Measurements from ENCODE around the gene ITPR3.

ITPR3 gene

DNA sequence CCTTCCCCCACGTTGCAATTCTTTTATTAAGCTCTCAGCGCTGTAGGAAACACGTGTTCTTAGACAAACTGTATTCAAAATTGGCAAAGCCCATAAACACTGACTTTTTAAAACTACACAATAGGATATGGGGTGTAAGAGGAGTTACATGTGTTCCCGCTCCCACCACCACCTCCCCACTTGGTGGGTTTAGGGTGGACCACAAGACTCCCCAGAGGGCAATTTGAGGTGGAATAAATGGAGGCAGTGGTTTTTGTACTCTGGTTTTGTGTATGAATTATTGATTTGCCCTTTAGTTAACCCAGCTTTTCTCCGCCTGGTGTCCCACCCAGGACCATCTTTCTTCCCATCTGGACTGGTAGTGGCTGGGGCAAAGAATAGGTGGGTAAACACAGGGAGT lies 86.6 kb downstream of the ITPR3 start:
- no peak overlapping the region for H3K4me3 ChIP-seq (ENCODE audit: low read depth, low read length)
- no peak for DNase-seq (ENCODE audit: low read depth)
- TF ChIP-seq CTCF (IDR thresholded peaks at IDR 0.05; ENCODE audit: low read depth, low read length, missing control alignments) = no peak

GRCh38 chr6:33708516-33709204 lies 87.5 kb downstream of the ITPR3 start:
- no peak for DNase-seq (ENCODE audit: low read depth)
- TF ChIP-seq CTCF (IDR thresholded peaks at IDR 0.05; ENCODE audit: low read depth, low read length, missing control alignments) = no peak
- H3K4me3 ChIP-seq (ENCODE audit: low read depth, low read length) = no peak overlapping the region

GRCh38 chr6:33709605-33710295 lies 88.6 kb downstream of the ITPR3 start:
- DNase-seq (ENCODE audit: low read depth) = no peak
- H3K4me3 ChIP-seq (ENCODE audit: low read depth, low read length) = no peak overlapping the region
- no peak for TF ChIP-seq CTCF (IDR thresholded peaks at IDR 0.05; ENCODE audit: low read depth, low read length, missing control alignments)

GRCh38 chr6:33710296-33711121 lies 89.4 kb downstream of the ITPR3 start:
- no peak for DNase-seq (ENCODE audit: low read depth)
- peak overlapping the region; percentile 81 for H3K4me3 ChIP-seq (ENCODE audit: low read depth, low read length)
- TF ChIP-seq CTCF (IDR thresholded peaks at IDR 0.05; ENCODE audit: low read depth, low read length, missing control alignments) = no peak

GRCh38 chr6:33711140-33712129 lies 90.3 kb downstream of the ITPR3 start, which contains the start of gene UQCC2:
TSS of gene UQCC2 (minus strand) at chr6:33711700. CDS start at chr6:33711686, 14 bp downstream.
- H3K4me3 ChIP-seq (ENCODE audit: low read depth, low read length) = peak within 1 kb of the TSS; percentile 81
- peak; percentile 60 for TF ChIP-seq CTCF (IDR thresholded peaks at IDR 0.05; ENCODE audit: low read depth, low read length, missing control alignments)
- DNase-seq (ENCODE audit: low read depth) = peak; percentile 82

DNA sequence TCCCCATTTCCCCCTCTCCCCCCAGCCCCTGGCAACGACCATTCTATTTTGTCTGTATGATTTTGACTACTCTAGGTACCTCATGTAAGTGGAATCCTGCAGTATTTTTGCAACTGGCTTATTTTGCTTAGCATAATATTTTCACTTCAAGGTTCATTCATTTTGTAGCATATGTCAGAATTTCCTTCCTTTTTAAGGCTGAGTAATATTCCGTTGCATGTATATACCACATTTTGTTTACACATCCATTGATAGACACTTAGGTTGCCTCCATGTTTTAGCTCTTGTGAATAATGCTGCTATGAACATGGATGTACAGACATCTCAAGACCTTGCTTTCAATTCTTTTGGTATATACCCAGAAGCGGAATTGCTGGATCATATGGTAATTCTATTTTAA lies 91.8 kb downstream of the ITPR3 start:
- no peak overlapping the region for H3K4me3 ChIP-seq (ENCODE audit: low read depth, low read length)
- no peak for DNase-seq (ENCODE audit: low read depth)
- TF ChIP-seq CTCF (IDR thresholded peaks at IDR 0.05; ENCODE audit: low read depth, low read length, missing control alignments) = no peak
